ENCODE results near the gene LINC00237. TPM values are rescaled to one million over a fixed set of nuclear protein-coding genes. Genes with fewer than 3 reads are reported as not detected.

LINC00237 gene
- total RNA-seq, 1 donor from 2014 or later = not detected

DNA sequence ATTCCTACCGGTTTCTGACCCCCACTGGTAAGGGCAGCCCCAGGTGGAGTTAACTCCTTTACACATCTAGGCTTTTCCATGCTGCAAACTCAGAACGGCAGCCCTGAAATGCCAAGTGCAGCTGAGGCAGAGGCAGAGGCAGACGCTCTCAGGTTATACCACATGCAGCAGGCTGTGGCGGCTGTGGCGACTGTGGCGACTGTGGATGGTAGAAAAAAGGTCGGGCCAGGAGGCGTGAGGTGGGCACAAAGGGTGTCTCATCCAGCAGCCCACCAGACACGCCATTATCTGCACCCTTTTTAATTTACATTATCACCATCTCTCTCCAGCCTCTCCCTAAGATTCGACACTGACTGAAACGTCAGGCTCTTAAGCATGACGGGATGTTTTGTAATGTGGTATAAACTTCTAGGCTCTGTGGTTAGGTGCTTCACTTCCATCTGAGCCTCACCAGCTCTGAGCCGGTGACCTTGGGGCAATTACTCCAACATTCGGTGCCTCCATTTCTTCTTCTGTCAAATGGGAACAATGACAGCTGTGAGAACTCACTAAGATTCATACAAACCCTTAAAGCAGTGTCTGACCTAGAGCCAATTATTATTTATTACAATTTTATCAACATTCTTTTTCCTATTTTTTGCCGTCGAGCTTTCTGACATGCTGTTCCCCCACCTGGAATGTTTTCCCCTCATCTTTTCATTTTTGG is 27.9 kb upstream of the LINC00237 start:
- Mint-ChIP-seq H3K4me1 (ENCODE audit: unreplicated experiment) (peaks cover 4% of the 10 kb centered on the region), H3K27ac (ENCODE audit: unreplicated experiment) (no peak overlapping the region), H3K27me3 (ENCODE audit: unreplicated experiment) (no peaks in the 10 kb centered on the region), H3K9me3 (ENCODE audit: unreplicated experiment) (no peaks in the 10 kb centered on the region), H3K4me3 (ENCODE audit: unreplicated experiment) (no peak overlapping the region), H3K36me3 (ENCODE audit: low read depth, unreplicated experiment) (no peaks in the 10 kb centered on the region)
- TF ChIP-seq CTCF (IDR thresholded peaks at IDR 0.05; ENCODE audit: unreplicated experiment) = no peak
- no peak for DNase-seq (ENCODE audit: low spot score)

- Mint-ChIP-seq H3K9me3 (ENCODE audit: unreplicated experiment) (no peaks in the 10 kb centered on the region), H3K4me3 (ENCODE audit: unreplicated experiment) (no peak overlapping the region), H3K27ac (ENCODE audit: unreplicated experiment) (no peak overlapping the region), H3K36me3 (ENCODE audit: low read depth, unreplicated experiment) (no peaks in the 10 kb centered on the region), H3K4me1 (ENCODE audit: unreplicated experiment) (peaks cover 4% of the 10 kb centered on the region), H3K27me3 (ENCODE audit: unreplicated experiment) (no peaks in the 10 kb centered on the region)
- TF ChIP-seq CTCF (IDR thresholded peaks at IDR 0.05; ENCODE audit: unreplicated experiment) = no peak
- DNase-seq (ENCODE audit: low spot score) = no peak
These were observed 27.2 kb upstream of the LINC00237 start for GRCh38 chr20:21133404-21133803.

GRCh38 chr20:21129861-21130260 is 23.7 kb upstream of the LINC00237 start:
- H3K27me3 Mint-ChIP-seq (ENCODE audit: unreplicated experiment) = peaks cover 3% of the 10 kb centered on the region
- H3K27ac Mint-ChIP-seq (ENCODE audit: unreplicated experiment) = no peak overlapping the region
- H3K4me1 Mint-ChIP-seq (ENCODE audit: unreplicated experiment) = peaks cover 13% of the 10 kb centered on the region
- H3K9me3 Mint-ChIP-seq (ENCODE audit: unreplicated experiment) = no peaks in the 10 kb centered on the region
- H3K36me3 Mint-ChIP-seq (ENCODE audit: low read depth, unreplicated experiment) = no peaks in the 10 kb centered on the region
- no peak for DNase-seq (ENCODE audit: low spot score)
- no peak overlapping the region for H3K4me3 Mint-ChIP-seq (ENCODE audit: unreplicated experiment)
- no peak for TF ChIP-seq CTCF (IDR thresholded peaks at IDR 0.05; ENCODE audit: unreplicated experiment)

DNA sequence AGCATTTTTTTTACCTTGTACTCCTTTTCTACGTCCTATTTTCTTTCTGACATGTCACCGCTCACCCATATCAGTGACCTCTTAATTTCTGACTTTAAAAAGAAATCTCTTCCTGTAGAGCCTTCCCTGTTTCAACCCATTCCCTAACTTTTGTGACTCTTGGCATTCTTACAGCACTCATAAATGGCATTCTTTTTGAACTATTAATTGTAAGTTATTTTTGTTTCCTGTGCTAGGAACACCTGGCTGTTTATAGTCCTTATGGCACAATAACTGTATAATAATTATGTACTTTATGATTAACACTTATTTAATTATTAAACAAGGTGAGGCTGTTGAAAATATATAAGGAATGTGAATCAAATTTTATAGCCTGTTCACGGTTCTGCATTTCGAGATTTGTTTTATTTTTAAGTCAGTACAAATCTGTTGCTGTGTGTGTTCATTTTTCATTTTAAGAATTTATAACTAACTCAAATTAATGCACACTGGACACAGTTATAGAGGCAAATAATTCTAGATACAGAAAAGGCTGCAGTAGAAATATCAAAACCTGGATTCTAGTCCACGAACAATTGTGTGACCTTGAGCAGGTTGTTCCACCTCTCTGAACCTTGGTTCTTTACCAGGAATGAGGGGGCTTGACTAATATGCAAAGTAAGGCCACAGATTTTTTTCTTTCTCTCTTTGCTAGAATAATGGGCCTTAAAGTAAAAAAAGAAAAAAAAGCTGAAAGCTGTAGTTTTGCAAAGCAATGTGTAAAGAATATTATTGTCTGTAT is 21.2 kb upstream of the LINC00237 start:
- Mint-ChIP-seq H3K4me3 (ENCODE audit: unreplicated experiment) (no peak overlapping the region), H3K27me3 (ENCODE audit: unreplicated experiment) (peaks cover 3% of the 10 kb centered on the region), H3K27ac (ENCODE audit: unreplicated experiment) (no peak overlapping the region), H3K9me3 (ENCODE audit: unreplicated experiment) (no peaks in the 10 kb centered on the region), H3K36me3 (ENCODE audit: low read depth, unreplicated experiment) (no peaks in the 10 kb centered on the region), H3K4me1 (ENCODE audit: unreplicated experiment) (peaks cover 9% of the 10 kb centered on the region)
- no peak for DNase-seq (ENCODE audit: low spot score)
- no peak for TF ChIP-seq CTCF (IDR thresholded peaks at IDR 0.05; ENCODE audit: unreplicated experiment)

GRCh38 chr20:21126581-21126870 is 20.4 kb upstream of the LINC00237 start:
- H3K4me3 Mint-ChIP-seq (ENCODE audit: unreplicated experiment) = peak overlapping the region; percentile 99
- DNase-seq (ENCODE audit: low spot score) = no peak
- H3K4me1 Mint-ChIP-seq (ENCODE audit: unreplicated experiment) = peaks cover 9% of the 10 kb centered on the region
- no peaks in the 10 kb centered on the region for H3K9me3 Mint-ChIP-seq (ENCODE audit: unreplicated experiment)
- H3K36me3 Mint-ChIP-seq (ENCODE audit: low read depth, unreplicated experiment) = no peaks in the 10 kb centered on the region
- TF ChIP-seq CTCF (IDR thresholded peaks at IDR 0.05; ENCODE audit: unreplicated experiment) = no peak
- no peak overlapping the region for H3K27ac Mint-ChIP-seq (ENCODE audit: unreplicated experiment)
- H3K27me3 Mint-ChIP-seq (ENCODE audit: unreplicated experiment) = peaks cover 3% of the 10 kb centered on the region

Data from endothelial cell (in vitro differentiated cells).